ENCODE results near the gene BRINP3.
"Not testable (repeated sequence)": the region's sequence is repeated elsewhere in the genome, so short reads cannot be mapped to it uniquely, and the experiment has no call there.

BRINP3 gene

DNA sequence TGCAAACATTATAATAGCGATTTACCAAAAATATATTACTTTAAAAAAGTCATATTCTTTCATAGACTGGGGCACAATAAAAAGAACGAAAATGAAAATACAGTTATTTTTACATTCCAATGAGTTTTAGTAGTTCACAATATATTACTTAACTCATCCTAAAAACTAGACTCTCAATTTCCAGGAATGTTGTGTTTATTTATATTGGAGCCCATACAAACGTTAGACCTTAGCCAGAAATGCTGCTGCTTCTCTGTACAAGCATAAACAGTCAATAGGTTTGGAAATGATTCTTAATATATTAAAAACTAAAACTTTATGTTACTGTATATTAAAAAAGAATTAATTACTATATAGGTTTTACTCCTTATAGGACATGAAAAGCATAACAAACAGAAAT lies 302.3 kb downstream of the BRINP3 start:
- DNase-seq: no peak

DNA sequence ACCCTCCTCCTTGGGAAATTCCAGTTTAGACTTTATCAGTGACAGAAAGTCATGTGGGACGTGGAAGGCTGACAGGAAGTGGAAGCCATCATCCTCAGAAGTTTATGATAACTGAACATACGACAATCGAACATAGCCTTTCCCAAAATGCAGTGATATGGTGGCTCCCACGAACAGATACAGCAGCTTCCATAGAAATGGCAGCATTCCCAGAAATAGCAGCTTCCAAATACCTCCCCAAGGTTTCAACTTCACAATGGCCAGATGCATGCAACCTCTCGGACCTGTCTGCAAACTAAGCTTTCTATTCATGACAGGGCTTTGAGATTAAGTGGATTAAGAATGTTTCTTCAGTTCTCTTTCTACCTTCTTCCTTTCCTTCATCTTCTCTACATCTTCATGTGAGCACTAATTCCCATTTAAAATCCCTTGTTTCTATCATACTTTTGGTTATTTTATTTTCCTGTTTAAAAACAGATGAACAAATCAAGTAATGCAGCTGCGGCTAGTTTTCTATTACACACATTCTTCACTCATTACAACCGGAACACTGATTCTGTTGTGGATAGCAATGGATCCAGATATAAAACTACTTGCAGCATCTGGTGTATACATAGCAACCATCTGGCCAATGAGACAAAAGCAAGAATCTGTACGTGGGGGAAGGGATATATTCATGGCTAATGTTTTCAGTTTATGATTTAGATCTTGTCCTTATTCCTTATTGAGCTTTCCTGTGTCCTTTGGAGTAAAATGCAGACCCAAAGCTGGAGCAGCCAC lies 304.8 kb downstream of the BRINP3 start:
- no peak for DNase-seq

DNA sequence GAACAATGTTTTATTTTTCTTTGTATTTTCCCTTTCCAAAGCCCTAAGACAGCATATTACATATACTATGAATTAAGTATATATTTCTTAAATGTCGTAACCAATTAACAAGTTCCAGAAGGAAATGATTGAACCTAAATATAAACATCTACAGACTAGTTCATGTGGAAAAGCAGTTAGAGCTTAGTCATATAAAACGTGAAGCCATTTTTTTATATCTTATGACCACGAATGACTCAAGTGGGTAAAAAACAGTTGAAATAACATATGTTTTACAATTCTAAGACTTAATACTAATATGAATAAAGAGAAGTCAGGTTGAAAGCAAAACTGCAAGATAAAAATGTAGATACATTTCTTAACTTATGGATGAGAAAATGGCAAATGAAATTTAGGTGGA lies 307.3 kb downstream of the BRINP3 start:
- DNase-seq: no peak

DNA sequence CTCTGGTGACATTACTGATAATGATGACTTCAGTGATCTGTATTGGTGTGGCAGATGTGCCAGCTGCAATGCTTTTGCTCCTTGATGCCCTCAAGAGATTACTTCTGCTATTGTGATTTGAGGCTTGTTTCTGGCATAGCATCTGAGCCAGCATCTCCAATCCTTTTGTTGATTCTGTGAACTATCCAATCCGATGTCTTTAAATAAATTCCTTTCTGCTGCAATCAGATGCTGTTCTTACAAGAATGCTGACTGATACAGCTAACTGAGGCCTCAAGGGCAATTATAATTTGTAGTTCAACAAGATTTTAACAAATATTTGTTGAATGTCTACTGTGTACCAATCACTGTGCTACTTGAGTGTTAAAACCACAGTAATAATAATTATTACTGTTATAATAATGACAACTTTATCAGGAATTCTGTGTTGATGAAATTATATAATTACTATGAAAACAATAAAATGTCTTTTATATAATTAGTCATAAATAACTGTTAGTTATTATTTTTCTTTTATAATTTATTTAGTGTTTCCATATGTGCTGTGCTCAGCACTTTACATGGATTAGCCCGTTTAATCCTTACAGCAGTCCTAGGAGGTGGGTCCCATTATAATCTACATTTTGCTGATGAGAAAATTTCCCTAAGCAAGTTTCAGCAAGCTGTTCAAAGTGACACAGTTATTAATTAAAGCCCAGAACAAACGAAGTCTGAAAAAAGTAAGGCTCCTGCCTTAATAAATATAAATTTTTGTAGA lies 308.2 kb downstream of the BRINP3 start:
- DNase-seq: no peak

DNA sequence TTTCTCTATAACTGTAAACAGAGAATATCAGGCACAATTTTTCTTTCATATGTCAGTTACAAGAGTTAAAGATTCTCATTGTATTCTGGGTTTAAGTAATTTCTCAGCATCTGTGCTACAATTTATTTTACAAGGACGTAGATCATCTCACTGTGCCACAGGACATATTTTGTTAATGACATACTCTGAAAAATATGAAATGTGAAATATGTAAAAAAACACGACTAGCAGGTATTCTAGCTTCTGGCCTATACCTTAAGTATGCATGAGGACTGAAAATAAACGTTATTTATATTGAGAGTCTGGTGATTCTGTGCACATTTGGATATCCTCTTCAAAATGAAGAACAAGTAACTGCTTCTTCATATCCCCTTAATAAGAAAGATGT lies 308.8 kb downstream of the BRINP3 start:
- DNase-seq: no peak

DNA sequence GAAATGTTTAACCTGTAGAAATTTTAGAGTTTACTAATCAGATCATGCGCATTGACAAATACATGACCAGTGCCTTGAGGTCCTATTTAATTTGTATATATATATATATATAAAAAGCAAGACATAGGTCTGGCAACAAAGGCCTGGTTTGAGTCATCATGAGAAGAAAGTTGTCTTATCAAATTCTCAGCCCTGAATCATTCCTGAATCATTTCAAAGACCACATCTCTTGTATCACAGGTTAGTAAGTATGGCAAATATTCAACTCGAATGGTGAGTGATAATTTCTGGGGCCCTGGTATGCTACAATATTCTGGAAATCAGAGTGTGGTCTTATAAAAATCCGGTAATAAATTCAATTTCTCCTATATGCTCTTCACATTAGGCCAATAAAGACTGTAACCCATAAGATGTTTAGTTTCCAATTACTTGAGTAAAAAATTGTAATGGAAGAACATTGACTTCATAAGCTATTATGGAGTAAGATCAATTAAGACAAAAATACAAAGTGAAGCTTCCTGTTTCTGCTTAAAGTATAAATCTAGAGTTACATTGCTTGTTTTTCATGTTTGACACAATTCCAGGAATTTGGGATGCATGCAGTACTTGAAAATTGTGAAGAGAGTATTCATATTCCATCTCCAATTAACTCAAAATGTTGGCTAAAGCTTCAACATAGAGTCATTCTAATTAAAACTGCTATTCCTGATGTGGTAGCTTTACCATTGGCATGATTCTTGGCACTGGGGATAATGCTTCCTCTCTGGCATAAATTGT lies 309.4 kb downstream of the BRINP3 start:
- DNase-seq: no peak

DNA sequence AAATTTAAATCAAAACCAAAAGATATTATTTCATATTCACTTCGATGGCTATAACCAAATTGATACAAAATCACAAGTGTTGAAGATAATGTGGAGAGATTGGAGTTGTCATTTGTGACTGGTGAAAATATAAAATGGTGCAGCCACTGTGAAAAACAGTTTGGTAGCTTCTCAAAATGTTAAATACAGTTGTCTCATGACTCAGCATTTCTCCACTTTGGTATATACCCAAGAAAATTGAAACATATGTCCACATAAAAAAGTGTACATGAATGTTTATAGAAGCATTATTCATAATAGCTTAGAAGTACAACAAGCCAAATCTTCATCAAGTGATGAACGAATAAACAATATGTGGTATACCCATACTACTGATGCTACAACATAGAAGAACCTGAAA lies 318.5 kb downstream of the BRINP3 start:
- no peak for DNase-seq

DNA sequence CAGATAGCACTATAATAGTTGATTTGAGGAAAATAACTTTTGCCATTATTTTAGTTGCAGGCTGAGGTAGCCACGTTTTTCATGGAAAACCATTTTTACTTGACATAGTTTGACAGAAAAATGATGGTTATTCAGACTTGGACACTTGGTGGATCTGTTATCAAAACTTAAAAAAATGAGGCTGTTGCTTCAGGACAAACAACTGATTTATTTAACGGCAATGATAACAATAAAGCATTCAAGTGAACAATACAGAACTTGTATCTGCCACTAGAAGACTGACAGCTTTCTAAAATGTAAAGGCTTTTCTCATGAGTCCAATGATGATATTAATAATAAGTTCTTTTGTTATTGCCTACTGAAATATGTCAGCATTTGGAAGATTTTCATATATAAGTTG lies 322.9 kb downstream of the BRINP3 start:
- DNase-seq: no peak

DNA sequence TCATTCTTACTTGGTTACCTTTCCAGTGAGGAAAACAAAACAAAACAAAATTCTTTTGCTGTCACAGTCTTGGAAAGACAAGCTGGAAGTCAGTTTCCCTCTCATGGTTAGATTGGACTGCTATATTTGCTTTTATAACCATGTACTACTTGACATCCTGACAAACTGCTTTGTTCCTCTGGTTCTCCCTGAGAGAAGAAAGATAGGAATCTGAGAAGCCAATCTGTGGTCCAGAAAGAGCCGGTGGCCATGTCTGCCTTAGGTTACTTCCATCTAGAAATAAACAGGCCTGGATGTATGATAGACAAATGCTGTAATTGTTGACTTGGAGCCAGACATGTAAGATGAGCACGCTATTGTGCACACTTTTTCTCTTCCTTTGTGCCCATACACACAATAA lies 330.0 kb downstream of the BRINP3 start:
- DNase-seq: no peak

DNA sequence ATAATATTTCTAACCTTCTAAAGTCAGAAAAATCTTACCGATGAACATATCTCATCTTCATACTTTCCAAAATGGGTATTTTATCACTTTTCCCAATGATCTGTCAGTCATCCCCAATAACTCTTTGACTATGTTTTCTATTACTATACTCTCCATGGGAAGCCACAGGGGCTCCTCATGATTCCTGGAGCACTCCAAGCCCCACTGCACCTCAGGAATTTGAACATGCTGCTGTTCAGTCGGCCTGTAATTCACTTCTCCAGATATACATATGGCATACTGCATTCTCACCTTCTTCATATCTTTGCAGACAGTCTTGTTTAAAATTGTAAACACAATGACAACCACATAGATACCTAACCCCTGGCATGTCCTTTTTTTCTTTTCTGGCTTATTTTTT lies 333.0 kb downstream of the BRINP3 start:
- no peak for DNase-seq

DNA sequence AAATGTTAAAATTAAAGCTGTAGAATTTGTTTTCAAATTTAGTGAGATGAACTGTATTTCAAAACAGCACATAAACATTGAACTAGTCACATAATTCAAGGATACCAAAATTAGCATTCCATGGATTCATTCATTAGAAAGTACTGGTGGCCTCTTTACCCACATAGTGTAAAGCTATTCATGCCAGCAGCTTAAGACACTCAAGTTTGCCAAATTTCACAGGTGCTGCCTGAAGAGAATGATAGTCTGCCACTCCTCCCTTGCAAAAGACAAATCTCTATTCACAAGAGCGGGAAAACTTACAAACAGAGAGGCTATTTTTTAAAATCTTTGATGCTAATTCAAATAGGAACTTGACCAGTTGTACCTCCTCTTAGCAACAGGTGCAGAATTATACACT lies 337.0 kb downstream of the BRINP3 start:
- DNase-seq: no peak

DNA sequence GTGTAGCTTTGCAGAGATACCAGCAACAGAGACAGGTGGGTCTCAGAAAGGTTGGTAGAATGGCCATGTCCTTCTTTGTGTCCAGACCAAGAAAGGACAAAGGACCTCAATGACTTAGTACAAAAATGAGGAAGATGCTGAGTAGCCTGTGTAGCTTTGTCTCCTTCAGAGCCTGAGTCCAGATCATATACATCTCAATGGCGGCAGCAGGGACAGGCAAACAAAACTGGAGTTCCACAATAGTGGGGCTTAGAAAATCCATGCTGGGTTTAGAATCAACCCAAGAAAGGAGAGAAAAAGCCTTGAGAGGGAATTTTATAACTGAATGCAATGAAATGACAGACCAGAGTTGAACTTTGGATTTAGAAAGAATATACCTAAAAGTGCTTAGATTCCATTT lies 339.0 kb downstream of the BRINP3 start:
- no peak for DNase-seq

DNA sequence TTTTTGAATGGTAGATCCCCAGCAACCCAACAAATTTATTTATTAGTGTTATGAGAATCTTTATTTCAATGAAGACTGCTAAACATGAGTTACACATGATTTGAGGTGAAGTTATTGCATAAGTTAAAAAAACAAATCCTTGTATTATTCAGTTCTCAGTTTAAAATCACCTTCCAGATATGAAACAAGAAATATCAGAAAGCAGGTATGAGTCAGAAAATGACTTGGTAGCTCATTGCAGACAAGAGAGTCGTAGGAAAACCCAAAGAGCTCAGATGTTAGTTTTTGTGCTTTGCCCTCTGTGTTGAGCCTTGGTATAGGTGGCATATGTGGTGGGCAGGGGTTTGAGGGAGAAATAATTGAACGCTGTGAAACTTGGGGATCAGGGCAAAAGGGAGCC lies 339.4 kb downstream of the BRINP3 start:
- no peak for DNase-seq

DNA sequence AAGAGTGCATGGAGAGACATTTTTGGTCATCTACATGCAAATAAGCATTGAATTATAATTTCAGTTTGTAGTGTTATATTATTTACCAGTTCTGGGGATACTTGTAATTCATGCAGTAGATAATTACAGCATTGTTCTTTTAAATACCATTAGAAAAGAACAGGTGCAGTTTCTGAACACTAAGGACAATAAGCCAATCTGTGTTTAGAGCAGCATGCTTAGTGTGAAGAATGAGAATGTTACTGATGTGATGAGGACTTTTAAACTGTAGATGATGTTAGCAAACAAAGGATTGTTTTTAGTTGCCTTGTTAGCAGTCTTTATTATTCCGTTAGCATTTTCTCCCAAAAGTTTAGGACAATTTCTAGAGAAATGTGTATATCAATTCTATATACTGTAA lies 348.3 kb downstream of the BRINP3 start:
- DNase-seq: no peak

DNA sequence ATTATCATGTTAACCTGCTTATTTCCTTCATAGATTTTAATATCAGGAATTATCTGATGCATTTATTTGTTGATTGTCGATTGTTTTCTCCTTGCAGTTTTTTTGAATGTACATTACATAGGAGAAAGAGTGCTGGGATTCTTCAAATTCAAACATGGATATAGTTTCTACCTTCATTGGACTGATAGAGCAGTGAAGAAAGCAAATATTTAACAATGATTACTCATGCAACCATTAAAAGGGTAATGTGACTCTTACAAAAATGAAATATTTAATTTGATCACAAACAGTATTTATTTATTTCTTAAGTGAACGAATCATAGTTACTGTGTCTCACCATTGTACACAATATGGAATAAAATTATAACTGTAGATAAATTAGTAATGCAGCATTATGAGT lies 350.9 kb downstream of the BRINP3 start:
- no peak for DNase-seq

DNA sequence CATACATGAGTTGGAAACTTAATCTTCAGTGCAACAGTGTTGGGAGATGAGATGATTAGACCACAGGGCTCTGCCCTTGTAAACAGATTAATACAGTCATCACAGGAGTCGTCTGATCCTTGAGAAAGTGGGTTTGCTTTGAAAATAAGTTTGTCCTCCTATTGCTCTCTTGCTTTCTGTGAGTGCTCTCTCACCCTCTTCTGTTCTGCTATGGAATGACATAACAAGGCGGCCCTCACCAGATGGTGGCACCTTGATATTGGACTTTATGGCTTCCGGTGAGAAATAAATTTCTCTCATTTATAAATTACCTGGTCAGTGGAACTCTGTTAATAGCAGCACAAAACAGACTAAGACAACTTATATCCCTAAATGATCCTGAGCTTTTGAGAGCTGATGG lies 353.6 kb downstream of the BRINP3 start:
- DNase-seq: no peak

DNA sequence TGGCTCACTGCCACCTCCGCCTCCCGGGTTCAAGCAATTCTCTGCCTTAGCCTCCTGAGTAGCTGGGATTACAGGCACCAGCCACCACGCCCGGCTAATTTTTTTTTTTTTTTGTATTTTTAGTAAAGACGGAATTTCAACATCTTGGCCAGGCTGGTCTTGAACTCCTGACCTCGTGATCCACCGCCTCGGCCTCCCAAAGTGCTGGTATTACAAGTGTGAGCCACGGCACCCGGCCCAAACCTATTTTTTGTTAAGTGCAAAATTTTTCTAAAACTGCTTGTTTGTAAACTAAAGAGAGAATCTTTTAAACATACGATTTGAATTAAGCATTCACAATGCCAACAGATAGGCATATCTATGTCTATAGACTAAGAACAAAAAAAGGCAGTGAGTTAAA lies 357.1 kb downstream of the BRINP3 start:
- DNase-seq: not testable (repeated sequence)

DNA sequence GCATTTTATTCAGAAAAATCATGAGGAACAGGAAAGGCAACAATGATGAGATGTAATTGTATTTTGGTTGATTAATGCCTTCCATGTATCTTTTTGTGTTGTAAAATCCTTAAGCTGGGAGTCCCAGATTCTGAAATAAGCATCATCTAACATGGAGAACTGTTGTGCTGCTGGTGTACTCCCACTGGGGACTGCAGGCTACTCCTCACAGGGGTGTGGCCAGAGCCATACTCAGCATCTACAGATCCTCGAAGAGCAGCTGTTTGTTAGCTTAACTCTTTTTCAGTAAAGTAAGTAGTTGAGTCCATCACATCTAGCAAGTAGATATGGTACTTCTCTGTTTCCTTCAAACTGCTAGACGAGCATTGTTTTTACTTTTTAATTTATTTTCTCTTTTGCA lies 358.0 kb downstream of the BRINP3 start:
- no peak for DNase-seq

DNA sequence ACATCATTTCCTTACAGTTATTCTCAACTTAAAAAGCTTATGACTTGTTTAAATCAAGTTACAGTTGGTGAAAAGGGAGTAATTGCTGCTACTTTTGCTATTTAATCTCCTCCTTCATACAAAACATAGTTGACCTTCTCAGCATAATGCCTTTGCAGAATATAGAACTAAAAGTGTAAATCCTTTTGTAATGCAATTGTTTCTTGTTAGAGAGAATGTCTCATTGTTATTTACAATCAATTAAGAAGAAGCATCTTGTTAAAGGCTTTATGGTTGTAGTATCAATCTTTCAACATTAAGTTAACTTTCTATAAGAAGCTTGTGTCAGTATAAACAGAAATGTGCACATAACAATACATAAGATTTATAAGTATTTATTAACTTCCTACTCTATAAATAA lies 360.7 kb downstream of the BRINP3 start:
- DNase-seq: no peak

DNA sequence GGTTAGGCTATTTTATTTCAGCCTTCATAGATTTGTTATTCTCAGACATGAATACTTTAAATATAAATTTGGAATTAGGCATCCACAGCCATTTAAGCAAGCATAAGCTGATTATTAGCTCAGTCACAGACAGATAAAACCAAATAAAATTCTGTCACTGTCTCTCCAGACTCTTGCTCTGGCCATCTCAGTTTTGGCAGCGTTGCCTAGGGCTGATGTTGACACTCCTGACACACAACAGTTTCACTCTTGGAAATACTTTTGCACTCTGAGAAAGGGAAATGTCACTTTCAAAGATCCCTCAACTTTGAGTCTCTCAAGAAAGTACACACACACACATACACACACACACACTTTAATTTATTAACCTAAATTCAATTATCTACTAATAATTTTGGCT lies 372.7 kb downstream of the BRINP3 start:
- DNase-seq: no peak

DNA sequence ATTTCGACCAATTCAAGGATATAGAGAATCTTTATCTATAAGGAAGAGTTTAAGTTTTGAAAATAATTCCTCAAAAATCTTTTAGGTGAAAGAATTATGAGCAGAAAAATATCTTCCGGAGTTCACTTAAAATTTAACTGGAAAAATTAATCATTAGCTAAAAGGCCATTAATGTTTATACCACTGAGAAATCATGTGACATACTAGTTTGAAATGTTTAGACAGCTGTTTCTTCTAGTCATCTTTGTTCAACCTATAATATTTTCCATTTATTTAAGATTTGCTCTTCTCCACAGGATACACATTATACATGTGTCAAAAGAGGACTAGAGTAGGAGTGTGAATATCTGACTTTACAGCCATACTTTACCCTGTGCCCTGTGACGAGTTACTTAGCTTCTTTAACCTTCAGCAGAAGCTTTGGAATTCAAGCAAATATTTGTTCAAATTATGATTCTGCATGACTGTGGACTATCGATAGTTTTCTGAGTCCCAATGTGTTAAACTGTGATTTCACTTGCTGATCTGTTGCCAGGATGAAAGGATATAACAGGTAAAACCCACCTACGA lies 374.8 kb downstream of the BRINP3 start:
- no peak for DNase-seq

DNA sequence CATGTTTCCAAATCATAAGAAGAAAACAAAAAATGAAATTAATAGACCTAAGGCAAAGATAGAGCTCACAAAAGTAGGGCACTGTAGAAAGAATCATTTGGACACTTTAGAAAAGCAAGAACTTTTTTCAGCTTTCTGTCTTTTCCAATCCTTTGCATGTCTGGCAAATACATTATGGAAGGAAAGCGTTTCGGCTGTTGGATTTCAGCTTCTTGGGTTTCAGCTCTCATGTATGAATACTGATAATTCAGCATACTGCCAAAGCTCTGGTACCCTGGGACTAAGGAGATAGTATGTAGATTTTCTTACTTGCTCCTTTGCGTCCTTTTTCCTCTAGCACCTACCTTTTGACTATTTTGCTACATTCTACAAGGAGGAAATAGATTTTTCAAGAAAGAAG lies 375.9 kb downstream of the BRINP3 start:
- DNase-seq: no peak

DNA sequence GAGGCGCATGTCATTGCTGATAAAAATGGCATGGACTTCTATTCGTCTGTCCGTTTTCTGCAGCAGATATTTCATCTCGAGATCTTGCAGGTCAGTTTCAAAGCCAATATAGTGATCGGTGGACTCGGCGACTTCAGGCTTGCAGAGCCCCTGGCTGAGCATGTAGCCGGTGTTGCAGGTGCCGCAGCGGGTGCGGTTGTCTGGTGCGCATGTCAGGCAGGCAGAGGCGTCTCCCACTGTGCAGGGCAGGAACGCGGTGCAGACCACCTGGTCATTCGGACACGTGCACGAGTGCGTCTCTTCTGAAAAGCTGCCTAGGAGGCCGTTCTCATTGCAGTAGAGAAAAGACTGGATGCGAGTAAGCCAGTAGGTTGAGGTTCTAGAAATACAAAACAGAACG lies 378.9 kb downstream of the BRINP3 start:
- DNase-seq: no peak

DNA sequence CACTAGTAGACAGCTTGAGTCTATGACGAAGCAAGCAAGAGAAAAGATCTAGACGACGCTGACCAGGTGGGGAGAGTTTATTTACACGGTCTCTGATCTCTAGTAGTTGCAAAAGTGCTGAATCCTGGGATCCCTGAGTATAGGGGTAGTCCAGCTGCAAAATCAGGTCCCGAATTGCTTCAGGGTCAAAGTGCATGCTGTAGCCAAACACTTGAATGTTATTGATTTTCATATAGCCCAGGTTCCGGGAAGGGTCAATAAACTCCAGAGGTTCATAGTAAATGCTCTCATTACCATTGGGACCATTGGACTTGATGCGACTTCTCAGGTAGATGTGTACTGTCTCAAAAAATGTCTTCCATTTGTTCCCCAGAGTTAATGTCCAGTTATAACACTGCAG lies 379.6 kb downstream of the BRINP3 start:
- DNase-seq: no peak
